Fibroblast of gingiva (primary cell): Measurements from ENCODE around the gene TRPM1.

Experiments
- DNase-seq: peaks from one replicate; pipeline ENCODE4 v3.0.0-alpha.2; 2011; ENCODE audit warnings: low read depth

The TRPM1 gene

DNA sequence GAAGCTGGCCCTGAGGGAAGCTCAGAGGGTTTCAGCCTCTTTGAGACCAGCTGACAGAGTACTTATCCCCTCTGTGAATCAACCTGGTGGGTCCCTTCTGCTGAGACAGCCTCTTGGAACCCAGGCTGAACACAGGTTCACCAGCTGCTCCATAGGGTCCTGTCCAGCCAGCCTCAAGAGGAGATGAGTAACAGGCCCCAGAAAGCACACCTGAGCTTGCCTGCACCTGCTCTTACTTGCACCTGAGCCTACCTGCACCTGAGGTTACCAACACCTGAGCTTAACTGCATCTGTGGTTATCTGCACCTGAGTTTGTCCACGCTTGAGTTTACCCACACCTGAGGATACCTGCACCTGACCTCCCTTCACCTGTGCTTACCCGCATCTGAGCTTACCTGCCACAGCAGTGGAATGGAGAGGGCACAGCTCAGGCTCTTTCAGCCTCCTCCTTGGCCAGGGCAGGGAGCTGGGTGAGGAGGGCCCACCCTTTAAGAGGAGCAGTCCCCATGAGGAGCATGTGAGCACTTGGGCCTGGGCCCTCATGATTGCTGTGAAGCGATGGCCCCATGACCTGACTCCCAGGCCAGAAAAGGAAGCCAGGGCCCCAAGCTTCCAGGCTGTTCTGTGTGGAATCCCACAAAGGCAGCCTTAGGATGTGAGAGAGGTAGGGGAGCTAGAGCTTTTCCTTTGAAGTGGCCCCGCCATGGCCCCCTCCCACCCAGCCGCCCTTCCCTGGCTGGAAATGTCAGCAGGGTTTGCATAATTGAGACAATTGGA is at the start of gene TRPM1:
Gene TRPM1 (minus strand): TSS at position 464 of the 777 bp plus-strand sequence. CDS start 20,370 bp downstream, outside the sequence.
- no peak for DNase-seq

DNA sequence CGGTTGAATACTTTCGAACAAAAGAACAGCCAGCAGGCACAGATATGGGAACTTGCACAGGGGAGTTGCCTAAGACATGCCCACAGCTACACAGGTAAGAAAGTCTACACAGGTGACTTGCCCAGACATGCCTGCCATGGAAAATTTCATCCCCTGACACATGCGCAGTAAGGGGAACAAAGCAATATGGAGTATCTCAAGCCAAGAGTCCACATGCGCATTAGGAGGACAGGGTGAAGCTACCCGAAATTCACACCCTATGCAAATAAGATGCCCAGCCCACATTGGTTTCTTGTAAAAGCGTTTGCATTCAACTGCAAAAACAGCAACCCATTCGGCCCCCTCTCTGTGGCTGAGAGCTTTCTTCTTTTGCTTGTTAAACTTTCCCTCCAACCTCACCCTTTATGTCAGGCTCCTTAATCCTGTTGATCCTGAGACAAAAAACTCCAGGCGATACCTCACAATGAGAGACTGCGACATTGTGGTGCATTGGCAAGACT is 49.3 kb upstream of the TRPM1 start:
- no peak for DNase-seq

DNA sequence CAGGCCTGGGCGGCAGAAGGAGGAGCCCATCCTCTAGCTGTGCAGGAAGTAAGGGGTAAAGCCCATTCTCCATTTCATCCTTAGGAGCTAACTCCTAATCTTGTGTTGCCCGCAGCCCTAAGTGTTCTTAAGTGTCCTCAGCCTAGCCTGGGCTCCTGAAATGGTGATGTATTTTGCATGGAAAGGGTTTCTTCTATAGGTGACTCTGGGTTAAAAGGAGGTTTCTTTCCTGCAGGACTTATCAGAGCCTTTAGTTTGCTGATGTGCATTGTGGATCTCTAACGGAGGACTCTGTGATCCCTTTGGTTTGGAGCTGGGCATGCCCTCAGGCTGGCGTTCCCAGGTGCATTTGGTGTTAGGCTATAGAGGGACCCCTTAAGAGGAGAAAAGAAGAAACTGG is 48.5 kb upstream of the TRPM1 start:
- no peak for DNase-seq

GRCh38 chr15:31149088-31149505 is 47.6 kb upstream of the TRPM1 start:
- no peak for DNase-seq

- no peak for DNase-seq
These were observed 47.0 kb upstream of the TRPM1 start for GRCh38 chr15:31148297-31149087.

DNA sequence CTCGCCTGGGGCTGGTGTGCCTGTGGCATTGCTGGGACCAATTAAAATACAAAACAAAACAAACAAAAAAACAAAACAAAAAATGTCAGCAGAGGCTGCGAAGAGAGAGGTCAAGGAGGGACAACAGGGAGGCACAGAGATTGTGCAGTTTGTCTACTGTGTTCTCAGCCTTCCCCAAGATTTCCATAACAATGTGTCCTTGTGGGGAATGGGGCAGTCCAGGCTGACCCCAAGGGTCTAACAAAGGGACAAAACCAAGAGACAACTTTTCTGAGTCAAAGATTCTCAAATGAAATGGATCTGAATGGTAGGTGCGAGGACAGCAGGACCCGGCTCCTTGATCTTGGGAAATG is 46.4 kb upstream of the TRPM1 start:
- DNase-seq, result no peak

GRCh38 chr15:31147456-31147855 is 45.9 kb upstream of the TRPM1 start:
- DNase-seq, result no peak

GRCh38 chr15:31145271-31145911 is 43.9 kb upstream of the TRPM1 start:
- DNase-seq, result no peak

- DNase-seq, result no peak
These were observed 40.3 kb upstream of the TRPM1 start for GRCh38 chr15:31141792-31142191.

- DNase-seq, result no peak
These were observed 35.2 kb upstream of the TRPM1 start for GRCh38 chr15:31136607-31137328.

DNA sequence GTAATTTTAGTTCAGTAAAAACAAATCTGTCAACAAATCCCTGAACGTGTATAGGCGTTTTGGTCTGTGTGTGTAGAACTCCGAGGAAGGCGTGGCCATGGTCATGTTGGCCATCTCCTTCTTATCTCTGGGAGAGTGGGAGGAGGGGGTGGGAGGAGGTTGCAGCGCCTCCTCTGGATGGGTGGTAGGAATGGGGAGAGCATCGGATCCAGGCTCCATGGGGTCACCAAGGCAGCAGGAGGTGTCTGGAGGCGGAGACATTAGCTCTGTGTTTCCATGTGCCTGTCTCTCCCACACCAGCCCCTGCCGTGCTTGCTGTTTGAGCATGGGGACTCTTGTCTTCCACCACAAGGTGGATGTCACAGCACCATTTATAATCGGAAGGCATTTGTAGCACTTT is 34.5 kb upstream of the TRPM1 start:
- DNase-seq, result no peak

GRCh38 chr15:31135523-31135922 is 34.0 kb upstream of the TRPM1 start:
- no peak for DNase-seq

DNA sequence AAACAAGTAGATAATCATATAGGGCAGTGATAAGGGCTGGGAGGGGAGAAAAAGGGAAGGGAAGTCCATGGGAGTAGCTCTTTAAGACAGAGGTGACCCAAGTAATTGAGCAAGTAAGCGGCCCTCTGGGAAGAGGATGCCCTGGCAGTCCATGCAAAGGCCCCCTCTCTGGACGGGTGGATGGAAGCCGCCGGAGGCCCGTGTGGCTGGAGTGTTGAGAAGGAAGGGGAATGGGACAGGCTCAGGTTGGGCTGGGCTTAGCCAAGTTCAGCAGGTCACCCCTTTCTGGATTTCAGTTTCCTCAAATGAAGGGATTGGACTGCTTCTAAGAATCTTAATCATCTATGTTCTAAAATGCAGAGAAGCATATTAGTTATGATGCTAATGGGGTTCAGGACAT is 32.4 kb upstream of the TRPM1 start:
- no peak for DNase-seq

- no peak for DNase-seq
These were observed 30.4 kb upstream of the TRPM1 start for GRCh38 chr15:31131853-31132375.

DNA sequence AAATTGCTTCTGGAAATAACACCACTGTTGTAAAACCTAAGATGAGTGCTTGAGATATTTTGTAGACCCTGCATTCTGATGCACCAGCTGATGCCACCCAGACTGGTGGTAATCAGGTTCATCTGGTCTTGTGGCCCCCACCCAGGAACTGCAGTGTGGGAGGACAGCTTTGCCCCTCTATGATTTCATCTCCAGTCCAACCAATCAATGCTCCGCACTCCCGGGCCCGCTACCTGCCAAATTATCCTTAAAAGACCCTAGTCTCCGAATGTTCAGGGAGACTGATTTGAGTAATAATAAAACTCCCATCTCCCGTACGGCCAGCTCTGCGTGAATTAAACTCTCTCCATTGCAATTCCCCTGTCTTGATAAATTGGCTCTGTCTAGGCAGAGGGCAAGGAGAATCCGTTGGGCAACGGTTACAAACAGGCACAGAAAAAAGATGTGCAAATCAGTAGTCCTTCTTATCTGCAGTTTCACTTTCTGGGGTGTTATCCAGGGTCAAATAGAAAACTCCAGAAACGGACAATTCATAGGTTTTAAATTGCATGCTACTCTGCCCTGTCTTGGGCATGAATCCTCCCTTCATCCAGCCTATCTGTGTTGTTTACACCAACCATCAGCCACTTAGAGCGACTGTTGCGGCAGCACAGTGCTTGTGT is 29.2 kb upstream of the TRPM1 start:
- no peak for DNase-seq

- DNase-seq, result no peak
These were observed 28.3 kb upstream of the TRPM1 start for GRCh38 chr15:31129769-31130303.

DNA sequence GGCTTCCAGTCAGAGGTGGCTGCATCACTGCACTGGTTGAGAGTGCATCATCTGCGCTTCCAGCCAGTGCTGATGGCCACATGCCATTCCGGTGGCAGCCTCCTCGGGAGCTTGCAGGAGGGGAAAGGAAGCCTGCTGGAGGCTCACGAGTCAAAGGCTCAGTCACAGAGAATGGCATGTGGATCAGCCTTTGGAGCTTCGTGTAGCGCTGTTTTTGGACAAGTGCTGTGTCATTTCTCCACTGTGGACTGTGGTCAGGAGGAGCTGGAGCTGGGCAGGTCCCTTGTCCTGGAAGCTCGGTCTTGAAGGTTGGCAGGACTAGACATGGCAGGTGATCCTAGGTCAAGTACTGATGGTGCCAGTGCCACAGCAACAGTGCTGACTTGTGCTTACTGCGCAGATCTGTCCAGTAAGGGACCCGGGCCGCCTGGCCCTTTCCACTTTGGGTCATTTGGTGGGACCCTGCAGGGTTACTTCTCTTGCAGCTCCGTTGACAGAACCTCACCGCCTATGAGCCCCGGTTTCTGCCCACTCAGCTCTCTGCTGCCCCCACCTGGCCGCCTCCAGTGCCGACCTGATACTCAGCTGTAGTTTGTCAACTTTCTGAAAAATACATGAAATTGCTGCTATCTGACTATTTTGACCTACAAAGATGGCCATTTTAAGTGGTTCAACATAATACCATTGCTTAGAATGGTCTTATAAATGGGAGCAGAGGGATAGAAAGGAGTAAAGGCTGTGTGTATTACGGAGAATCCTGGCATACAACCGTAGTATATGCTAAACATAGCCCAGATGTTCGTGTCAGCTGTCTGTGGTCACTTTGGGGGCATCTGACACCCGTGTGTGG is 27.6 kb upstream of the TRPM1 start:
- DNase-seq, result peak; percentile 43

- no peak for DNase-seq
These were observed 27.0 kb upstream of the TRPM1 start for GRCh38 chr15:31128477-31128876.

- no peak for DNase-seq
These were observed 26.2 kb upstream of the TRPM1 start for GRCh38 chr15:31127596-31128261.

GRCh38 chr15:31125061-31125460 is 23.5 kb upstream of the TRPM1 start:
- DNase-seq, result no peak
